ENCODE data around the gene AHNAK2.

- TF ChIP-seq CTCF (IDR thresholded peaks at IDR 0.05; ENCODE audit: insufficient read depth, low read length): no peak
- no peak for TF ChIP-seq REST (IDR thresholded peaks at IDR 0.05; ENCODE audit: insufficient replicate concordance, low read depth)
- no peak for TF ChIP-seq POLR2AphosphoS5 (IDR thresholded peaks at IDR 0.05; ENCODE audit: low read depth)
These were observed 79.2 kb downstream of the AHNAK2 start for GRCh38 chr14:104898870-104899510.

Data from HL-60 (cell line).